Cerebellar nuclear complex (tissue), 1 donor: ENCODE measurements around the gene VAT1L.
A peak's percentile ranks its signal among the peaks of the same experiment; 100 is the strongest.
"Not testable (repeated sequence)": the region's sequence is repeated elsewhere in the genome, so short reads cannot be mapped to it uniquely, and the experiment has no call there.

Source experiments
- DNase-seq, 2 experiments: peaks; one replicate each; lab custom pipeline; 2025; lab: John Stamatoyannopoulos, UW

VAT1L gene

GRCh38 chr16:77955127-77955526 lies 166.8 kb downstream of the VAT1L start:
- no peak for DNase-seq

- no peak for DNase-seq
Observed at GRCh38 chr16:77956231-77956630, 167.9 kb downstream of the VAT1L start.

- no peak for DNase-seq
Observed at GRCh38 chr16:77960766-77961165, 172.4 kb downstream of the VAT1L start.

GRCh38 chr16:77961814-77962213 lies 173.4 kb downstream of the VAT1L start:
- no peak for DNase-seq

- DNase-seq = no peak
Observed at GRCh38 chr16:77962689-77963088, 174.3 kb downstream of the VAT1L start.

GRCh38 chr16:77963185-77964044 lies 175.1 kb downstream of the VAT1L start:
- no peak for DNase-seq

GRCh38 chr16:77965346-77965745 lies 177.0 kb downstream of the VAT1L start:
- DNase-seq = no peak

GRCh38 chr16:77967054-77967904 lies 178.9 kb downstream of the VAT1L start:
- DNase-seq = no peak

GRCh38 chr16:77969861-77970260 lies 181.5 kb downstream of the VAT1L start:
- DNase-seq = no peak

- no peak for DNase-seq
Observed at GRCh38 chr16:77970371-77970770, 182.0 kb downstream of the VAT1L start.

GRCh38 chr16:77971306-77972061 lies 183.1 kb downstream of the VAT1L start:
- peak in 1 of 2 experiments; percentile 52 for DNase-seq

GRCh38 chr16:77972062-77972392 lies 183.7 kb downstream of the VAT1L start:
- DNase-seq = no peak

- no peak for DNase-seq
Observed at GRCh38 chr16:77974883-77975282, 186.5 kb downstream of the VAT1L start.

GRCh38 chr16:77975942-77976341 lies 187.6 kb downstream of the VAT1L start:
- no peak for DNase-seq

GRCh38 chr16:77977339-77977738 lies 189.0 kb downstream of the VAT1L start:
- no peak for DNase-seq

GRCh38 chr16:77985111-77985510 lies 196.7 kb downstream of the VAT1L start:
- DNase-seq = no peak

GRCh38 chr16:77986011-77986740 lies 197.8 kb downstream of the VAT1L start:
- no peak for DNase-seq

GRCh38 chr16:77987810-77988209 lies 199.4 kb downstream of the VAT1L start:
- no peak for DNase-seq

- DNase-seq = no peak
Observed at GRCh38 chr16:77989846-77990245, 201.5 kb downstream of the VAT1L start.

GRCh38 chr16:77991701-77992100 lies 203.3 kb downstream of the VAT1L start:
- no peak for DNase-seq

GRCh38 chr16:77992381-77992780 lies 204.0 kb downstream of the VAT1L start:
- DNase-seq = not testable (repeated sequence)
